T-helper 9 cell (primary cell): ENCODE results near the gene PPP1R7.
"Not testable (repeated sequence)": the region's sequence is repeated elsewhere in the genome, so short reads cannot be mapped to it uniquely, and the experiment has no call there.

ENCODE experiments used
- DNase-seq: peaks from one replicate; pipeline ENCODE4 v3.0.0-alpha.2; 2020

Gene PPP1R7

DNA sequence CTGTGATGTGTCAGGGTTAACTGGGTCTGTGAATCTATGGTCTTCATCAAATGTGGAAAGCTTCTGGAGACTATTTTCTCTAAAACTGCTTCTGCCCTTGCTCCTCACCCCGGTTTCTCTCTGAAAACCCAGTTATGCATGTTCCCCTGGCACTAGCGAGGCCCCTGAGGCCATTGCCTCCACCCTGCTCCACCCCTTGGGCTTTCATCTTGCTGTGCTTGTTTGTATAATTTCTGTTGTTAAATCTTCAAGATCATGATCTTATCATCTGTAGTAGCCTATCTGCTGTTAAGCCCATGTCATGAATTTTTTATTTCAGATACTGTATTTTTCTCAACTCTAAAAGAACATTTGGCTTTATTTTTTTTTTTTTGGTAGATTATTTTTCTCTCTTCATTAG, 23.3 kb downstream of the PPP1R7 start:
- no peak for DNase-seq

DNA sequence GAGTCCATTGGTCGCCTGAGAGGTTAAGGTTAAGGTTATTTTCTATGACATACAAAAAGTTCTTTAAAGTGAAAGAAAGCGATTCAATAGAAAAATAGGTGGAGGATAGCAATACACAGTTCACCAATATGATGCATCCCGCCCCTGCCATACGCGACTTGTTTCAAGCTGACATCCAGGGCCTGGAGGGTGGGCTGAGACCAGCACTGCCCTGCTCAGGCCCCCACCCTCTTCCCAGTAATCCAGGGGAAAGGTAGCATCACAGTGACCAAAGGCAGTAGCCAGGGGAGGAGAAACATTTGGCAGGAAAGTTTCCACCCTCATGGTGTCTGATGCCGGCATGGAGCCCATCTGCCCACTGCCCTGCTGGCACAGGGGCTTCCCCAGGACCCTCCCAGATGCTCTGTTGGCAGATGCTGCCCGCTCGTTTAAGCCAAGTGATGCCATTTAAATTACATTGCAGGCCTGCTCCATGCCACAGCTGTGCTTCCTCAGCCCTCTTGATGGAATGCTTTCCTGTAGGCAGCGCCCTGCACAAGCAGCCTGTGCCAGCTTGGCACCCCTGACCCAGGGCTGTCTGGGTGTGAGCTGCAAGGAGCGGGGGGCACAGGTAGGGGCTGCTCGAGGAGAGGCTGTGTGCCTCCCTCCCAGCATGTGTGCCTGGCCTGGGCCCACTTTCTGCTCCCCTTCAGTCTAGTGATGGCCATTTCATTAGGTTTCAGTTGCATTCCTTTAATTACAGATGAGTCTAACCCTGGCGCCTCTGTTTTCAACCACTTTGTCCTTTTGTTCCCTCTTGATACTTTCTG, 27.5 kb downstream of the PPP1R7 start:
- no peak for DNase-seq

DNA sequence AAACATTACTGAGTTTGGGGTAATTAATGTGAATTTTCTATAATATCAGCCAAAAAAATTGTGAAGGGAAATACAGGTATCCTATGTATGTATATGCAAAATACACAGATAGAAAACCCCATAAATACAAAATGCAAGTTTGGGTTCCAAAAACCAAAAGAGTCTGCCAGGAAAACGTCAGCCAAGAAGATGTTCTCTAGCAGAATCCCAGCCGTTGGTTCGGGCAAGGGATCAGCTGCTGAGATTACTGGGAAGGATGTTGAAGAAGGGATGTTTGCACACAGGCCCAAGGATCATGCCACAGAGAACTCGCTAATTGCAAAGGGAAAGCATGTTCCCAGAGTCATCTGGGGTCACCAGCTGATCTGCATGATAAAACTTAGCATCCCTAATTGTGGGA, 28.7 kb downstream of the PPP1R7 start:
- DNase-seq, result no peak

DNA sequence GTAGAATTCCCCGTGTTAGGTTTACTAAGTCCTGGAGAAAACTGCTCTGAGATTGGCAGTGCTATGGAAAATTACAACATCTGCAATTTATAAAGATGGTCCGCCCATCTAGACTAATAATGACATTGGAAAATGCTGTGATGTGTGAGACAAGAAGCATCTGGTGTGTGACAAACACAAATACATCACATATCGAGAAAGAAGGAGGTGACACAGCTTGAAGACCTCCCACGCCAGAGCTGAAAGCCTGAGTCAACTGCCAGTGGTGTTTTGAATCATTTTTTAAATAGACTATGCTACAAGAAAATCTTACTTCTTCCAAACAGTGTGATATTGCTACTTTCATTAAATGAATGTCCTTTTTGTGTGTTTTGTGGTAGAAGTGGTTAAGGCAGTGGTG, 29.6 kb downstream of the PPP1R7 start:
- no peak for DNase-seq

DNA sequence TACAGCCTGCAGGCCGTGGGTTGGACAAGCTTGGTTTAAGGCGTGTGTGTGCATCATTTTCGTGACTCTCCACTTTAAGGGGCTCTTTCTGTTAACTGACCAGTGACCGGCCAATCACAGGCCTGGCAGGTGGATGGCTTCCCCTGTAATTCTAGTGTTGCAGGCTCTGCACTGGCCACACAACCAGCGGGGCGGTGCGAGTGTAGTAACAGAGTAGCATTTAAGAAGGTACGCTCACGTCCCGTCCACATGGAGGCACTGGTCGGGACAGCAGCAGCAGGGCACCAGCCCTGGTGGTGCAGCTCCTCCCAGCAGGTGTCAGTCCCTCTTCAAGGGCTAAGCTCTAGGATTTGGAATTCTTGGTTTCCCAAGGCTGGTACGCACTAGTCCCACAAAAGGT, 30.2 kb downstream of the PPP1R7 start:
- DNase-seq, result no peak

DNA sequence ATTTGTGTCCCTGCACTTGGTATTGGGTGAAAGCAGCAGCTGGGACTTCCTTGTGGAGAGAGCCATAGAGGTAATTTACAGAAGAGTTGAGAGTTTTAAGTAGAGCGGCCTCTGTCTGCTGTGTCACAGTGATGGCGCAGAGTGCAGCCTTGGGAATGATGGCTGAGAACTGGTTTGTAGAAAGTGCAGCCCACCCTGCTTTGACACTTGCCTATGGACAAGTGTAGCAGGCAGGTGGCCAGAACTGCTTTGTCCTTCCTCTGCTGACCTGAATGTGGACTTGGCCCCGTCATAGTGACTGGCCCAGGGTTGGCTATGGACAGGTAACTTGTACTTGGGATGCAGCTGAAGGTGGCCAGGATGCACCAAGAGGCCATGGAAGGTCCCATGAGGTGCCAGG, 31.9 kb downstream of the PPP1R7 start:
- DNase-seq, result no peak

DNA sequence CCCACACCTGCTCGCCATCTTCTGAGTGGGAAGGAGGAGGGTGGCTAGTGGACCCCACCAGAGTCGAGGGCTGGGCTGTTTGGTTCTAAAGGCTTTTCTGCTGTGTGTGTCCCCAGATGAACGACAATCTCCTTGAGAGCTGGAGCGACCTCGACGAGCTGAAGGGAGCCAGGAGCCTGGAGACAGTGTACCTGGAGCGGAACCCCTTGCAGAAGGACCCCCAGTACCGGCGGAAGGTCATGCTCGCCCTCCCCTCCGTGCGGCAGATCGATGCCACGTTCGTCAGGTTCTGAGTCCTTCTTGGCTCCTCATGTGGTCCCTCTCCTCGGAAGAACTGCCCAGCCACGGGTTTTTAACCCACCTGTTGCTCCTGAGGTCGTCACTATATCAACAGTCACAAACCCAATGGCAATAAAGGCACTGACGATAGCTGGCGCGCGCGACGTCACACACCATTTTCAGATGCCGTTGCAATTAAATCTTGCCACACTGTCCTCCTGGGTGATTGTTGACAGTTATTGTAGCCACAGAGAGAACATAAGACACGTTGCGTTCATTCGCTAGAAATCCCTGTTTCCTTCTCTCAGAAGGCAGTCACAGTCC, 32.4 kb downstream of the PPP1R7 start:
- DNase-seq, result no peak

DNA sequence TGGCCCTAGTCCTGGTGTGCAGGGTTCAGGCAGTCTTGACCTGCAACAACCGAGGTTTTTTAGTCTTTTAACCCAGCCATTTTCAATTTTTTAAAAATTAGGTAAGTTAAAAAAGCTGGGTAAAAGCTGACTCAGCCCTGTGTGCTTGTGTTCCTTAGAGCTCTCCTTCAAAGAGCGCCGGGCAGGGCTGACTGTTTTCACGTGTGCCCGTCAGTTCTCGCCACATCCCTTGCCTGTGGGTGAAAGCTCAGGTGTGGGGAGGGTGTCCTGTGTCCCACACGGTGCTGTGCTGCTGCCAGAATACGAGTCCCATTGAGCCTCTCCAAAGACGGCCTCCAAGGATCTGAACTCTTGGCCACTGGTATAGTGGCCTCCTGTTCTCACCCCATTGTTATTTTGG, 33.0 kb downstream of the PPP1R7 start:
- no peak for DNase-seq

DNA sequence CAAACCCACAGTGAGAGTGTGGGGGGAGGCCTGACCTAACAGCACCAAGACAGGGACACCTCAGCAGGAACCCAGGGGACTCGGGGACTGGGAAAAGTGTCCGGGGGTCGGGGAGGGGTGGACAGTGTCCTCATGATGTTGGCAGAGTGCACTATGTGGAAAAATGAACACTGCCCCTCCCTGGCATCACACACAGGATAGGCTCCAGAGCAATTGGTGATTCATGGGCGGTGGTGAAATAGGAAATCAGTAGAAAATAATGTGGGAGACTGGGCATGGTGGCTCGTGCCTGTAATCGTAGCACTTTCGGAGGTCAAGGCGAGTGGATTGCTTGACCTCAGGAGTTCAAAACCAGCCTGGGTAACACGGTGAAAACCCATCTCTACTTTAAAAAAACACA, 34.6 kb downstream of the PPP1R7 start:
- no peak for DNase-seq

DNA sequence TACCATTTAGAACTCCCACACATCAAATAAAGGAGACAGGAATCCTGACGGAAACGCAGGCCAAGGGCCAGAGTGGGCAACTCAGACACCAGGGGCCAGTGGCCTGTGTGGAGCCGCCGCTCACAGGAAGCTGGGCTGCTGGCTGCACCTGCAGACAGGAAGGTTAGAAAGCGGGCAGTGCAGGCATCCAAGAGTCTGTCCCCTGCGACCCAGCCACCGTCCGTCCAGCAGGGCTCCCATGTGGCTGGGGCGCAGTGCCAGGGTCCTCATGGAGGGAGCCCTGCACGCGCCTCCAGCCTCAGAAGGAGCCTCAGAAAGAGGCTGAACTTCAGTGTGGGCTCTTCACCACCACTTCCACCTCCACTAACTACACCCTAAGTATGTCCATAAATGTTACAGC, 35.7 kb downstream of the PPP1R7 start:
- DNase-seq, result no peak

DNA sequence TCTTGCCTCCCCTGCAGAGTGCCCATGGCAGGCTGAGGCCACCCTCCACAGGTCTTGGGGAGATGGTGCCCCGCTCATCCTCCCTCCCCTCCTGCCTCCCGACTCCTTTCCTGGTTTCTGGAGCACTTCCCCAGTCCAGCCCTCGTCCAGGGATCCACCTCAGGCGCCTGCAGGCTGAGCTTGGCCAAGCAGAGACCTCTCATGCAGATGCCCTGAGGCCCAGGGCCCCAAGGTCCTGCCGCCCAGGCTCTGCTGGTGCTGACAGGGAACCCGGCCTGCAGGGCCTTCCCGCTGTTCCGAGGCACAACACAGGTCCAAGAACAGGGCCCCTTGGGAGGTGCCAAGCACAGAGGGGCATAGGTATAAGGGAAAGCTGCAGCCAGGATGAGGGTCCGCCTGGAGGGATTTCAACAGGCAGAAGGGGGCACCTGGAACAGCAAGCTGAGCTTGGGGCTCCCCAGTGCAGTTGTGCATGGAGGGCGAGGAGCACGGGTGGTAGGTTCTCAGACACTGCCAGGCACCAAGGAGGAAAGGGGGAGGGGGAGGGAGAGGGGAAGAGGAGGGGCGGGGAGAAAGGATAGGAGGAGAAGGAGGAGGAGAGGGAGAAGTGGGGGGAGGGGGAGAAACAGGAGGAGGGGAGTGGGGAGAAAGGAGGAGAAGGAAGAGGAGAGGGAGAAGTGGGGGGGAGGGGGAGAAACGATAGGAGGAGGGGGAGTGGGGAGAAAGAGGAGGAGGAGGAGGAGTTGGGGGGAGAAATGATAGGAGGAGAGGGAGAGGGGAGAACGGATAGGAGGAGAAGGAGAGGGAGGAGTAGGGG, 37.0 kb downstream of the PPP1R7 start:
- no peak for DNase-seq

DNA sequence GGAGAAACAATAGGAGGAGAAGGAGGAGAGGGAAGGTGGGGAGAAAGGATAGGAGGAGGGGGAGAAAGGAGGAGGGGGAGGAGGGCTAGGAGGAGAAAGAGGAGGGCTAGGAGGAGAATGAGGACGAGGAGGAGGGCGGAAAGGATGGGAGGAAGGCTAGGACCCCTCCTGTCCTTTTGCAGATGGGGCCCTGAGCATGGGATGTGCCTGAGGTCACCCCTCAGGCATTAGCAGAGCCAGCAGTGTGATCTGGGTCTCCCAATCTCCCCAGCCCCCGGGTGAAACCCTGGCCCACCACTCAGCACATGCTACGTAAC, 37.6 kb downstream of the PPP1R7 start:
- no peak for DNase-seq

DNA sequence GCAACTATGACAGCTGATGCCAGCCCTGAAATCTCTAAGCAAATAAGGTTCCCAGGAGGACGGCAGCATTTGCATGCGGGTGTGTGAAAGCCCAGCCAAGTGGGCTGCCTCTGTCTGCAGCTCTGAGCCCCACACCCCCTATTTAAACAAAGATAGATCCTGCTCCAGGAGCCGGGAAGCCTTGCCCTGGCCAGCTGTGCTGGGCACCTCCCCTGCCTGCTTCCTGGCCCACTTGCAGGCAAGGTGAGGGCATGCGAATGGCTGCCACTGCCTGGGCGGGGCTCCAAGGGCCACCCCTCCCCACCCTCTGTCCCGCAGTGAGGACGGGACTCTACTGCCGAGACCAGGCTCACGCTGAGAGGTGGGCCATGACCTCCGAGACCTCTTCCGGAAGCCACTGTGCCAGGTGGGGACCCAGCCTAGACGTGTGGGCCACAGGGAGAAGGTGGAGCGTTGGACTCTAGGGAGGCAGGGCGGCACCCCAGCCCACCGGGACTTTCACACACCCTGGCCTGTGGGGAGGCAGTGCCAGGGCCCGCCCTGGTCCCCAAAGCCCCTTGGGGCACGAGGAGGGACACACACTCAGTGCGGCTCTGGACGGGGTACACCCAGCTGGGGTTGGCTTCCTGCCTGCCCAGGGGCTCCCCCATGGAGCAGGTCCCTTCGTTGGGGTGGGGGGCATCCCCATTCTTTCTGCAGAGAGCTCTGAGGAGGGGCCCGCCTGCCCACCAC, 38.3 kb downstream of the PPP1R7 start, which contains the start of gene ANO7:
ANO7 (plus strand) TSS at position 317 of the 732 bp plus-strand sequence. CDS start 1,387 bp downstream, outside the sequence.
- DNase-seq, result no peak

DNA sequence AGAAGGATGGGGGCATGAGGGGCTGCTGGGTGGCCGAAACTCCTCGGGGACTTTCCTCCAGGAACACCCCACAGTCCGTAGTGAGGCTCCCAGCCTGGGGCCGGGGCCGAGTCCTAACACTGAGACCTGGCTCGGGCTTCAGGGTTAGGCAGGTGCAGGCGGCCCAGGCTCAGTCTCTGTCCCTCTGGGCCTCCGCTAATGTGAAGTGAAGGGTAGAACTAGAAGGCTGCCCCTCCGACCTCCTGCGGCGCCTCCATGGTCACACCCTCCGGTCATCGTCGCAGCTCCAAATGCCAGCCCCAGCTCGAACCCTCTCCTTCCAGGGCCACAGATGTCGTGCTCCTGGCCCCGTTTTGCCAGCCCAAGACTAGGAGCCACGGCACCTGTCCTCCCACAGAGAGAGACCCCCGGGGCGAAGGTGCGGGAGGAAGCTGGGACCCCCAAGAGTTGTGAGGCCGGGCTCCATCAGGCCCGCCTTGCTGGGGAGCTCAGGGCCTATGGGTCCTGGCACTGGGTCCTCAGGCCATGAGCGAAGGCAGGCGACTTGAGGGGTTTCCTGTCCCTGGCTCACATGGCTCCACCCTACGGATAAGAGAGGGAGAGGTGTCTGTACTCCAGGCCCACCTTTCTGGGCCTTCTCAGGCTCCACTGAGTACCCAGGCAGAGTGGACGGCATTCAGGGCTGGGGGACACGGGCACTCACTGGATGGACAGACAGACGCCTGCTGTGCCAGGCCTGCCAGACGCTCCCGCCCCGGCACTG, 39.0 kb downstream of the PPP1R7 start:
- no peak for DNase-seq

DNA sequence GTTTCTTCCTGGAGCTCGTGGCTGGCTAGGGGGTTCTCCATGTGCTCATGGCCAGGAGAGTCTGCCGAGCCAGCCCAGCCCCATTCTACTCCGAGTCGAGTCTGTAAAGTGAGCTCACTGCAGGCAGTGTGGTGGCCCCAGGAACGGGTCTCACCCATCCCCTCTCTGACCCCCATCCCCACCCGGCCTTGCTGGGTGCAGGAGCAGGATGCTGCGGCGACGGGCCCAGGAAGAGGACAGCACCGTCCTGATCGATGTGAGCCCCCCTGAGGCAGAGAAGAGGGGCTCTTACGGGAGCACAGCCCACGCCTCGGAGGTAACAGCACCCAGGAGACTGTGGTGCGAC, 39.6 kb downstream of the PPP1R7 start:
- no peak for DNase-seq

DNA sequence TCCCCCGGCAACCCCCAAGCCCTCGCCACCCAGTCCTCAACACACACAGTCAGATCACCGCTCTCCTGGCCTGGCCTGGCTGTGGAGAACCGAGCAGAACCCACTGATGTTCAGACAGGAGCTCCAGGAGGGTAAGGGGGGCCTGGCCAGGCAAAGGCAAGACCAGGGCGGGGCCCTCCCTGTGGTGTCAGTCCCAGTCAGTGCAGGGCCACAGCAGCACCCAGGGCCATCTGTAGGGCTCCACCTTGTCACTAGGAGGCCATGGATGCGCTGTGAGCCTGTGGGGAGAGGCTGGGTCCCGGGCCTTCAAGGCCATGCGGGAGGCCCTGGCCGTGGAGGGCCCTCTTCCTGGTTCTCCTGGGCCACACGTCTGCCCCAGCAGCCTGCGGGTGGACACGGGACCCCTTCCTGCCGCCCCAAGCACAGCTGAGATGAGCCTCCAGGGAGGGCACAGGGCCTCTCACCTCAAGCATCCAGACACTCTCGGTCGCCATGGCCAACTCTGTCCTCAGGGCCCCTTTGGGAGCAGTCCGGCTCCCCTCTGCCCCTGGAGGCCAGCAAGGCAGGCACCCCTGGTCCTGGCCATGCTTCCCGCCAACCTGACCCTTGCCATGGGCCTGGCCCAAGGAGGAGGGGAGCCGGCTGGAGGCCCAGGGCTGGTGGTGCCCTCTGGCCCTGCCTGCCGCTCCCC, 40.2 kb downstream of the PPP1R7 start:
- no peak for DNase-seq

DNA sequence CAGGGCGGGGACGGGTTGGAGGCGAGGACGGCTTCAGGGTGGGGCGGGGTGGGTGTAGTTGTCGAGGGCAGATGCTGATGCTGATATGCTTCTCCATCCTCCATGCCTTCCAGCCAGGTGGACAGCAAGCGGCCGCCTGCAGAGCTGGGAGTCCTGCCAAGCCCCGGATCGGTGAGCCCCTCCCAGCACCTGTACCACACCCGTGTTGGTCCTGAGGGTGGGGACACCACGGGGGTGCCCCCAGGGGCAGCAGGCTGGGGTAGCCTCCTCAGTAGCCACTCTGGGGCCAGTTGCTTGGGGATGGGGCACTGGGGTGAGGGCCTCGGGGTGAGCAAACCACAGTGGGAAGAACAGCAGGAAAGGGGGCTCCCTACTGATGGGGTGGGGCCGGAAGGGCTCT, 40.8 kb downstream of the PPP1R7 start:
- DNase-seq, result no peak

DNA sequence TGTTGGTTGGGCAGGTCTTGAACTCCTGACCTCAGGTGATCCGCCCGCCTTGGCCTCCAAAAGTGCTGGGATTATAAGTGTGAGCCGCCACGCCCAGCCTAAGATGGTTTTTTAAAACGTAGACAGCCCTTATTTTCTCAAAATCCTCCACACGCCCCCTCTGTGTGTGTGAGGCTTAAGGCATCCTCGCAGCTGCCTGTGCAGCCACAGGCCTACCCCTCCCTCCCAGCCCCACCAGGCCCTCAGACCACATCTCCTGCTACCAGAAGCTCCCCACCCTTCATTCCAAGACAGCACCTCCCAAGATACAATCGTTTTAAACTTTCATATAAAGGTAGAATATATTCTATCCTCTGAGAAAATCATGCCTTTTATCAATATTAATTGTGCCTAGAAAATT, 43.0 kb downstream of the PPP1R7 start:
- DNase-seq, result no peak

DNA sequence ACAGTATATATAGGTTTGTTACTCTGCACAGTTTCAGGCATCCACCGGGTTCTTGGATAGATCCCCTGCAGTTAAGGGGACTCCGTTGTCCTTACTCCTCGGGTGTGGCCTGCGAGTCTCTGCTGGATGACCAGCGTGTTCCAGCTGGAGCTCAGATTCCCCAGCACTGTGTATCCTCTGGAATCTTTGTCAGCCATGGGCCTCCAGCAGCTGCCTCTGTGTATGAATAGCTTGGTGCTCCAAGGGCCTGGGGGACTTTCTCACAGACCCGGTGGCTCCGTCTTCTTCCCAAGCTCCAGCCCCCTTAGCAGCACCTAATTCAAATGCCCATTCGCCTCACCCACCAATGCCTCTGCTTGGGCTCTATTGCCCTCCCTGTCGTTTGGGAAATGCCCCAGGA, 44.5 kb downstream of the PPP1R7 start:
- no peak for DNase-seq

DNA sequence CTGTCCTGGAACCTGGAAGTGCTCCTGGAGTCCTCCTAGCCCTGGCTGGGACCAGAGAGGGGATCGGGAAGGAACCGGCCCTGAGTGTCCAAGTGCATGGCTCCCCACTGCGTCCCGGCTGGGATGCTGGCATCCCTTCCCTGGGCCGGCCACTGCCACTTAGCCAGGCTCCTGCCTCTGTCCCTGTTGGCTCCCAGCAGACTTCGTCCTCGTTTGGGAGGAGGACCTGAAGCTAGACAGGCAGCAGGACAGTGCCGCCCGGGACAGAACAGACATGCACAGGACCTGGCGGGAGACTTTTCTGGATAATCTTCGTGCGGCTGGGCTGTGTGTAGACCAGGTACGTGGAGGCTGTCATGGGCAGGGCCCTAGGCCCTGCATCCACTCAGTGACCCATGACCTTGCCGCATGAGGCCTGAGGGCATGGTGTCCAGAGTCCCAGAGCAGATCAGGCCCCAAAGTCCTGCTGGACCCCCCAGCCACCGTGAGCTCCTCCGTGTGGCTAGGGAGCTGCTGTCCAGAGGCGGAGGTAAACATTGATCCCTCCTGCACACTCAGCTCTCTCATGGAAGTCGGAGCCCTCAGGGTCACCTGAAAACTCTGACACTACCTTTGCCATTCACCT, 45.4 kb downstream of the PPP1R7 start:
- no peak for DNase-seq

DNA sequence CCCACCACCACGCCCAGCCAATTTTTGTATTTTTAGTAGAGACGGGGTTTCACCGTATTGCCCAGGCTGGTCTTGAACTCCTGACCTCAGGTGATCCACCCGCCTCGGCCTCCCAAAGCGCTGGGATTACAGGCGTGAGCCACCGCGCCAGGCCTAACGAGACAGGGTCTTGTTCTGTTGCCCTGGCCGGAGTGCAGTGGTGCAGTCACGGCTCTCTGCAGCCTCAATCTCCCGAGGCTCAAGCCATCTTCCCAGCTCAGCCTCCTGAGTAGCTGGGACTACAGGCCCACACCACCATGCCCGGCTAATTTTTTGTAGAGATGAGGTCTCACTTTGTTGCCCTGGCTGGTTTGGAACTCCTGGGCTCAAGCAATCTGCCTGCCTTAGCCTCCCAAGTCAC, 47.0 kb downstream of the PPP1R7 start:
- DNase-seq, result not testable (repeated sequence)
